Stomach (tissue), 9 donors: Measurements from ENCODE around the gene POLE. TPM values are rescaled to one million over a fixed set of nuclear protein-coding genes. Genes with fewer than 3 reads are reported as not detected.

Experiments
- DNase-seq, 2 donors: peaks; one replicate each; pipeline versions ENCODE4 v3.0.0 to v3.0.0-alpha.2; 2013 to 2019
- H3K27ac ChIP-seq, 5 donors: fragments of 200-600 bp in 4 of 5; sonication (generic) in 4 of 5; one replicate each; pipeline ENCODE4 v1.5.1; 2013 to 2019; ENCODE audit warnings: mild to moderate bottlenecking in 1 of 5, moderate library complexity in 1 of 5
- H3K27me3 ChIP-seq, 3 donors: fragments of 200-600 bp; sonication (generic); one replicate each; pipeline ENCODE4 v1.5.1; 2017 to 2019; ENCODE audit warnings: mixed run types in 1 of 3
- H3K36me3 ChIP-seq, 4 donors: fragments of 200-600 bp; sonication (generic); 1 replicate in 3 of 4; 2 replicates in 1 of 4; pipeline ENCODE4 v1.5.1; 2016 to 2019
- H3K4me1 ChIP-seq, 4 donors: fragments of 200-600 bp; sonication (generic); one replicate each; pipeline ENCODE4 v1.5.1; 2016 to 2019
- H3K4me3 ChIP-seq, 4 donors: fragments of 200-600 bp; sonication (generic) in 3 of 4; one replicate each; pipeline ENCODE4 v1.5.1; 2016 to 2019; ENCODE audit warnings: mild to moderate bottlenecking in 1 of 4
- H3K9me3 ChIP-seq, 4 donors: fragments of 200-600 bp; sonication (generic); one replicate each; pipeline ENCODE4 v1.5.1; 2016 to 2019
- EP300 ChIP-seq: sonication (generic); formaldehyde crosslinking; IDR thresholded peaks from one replicate; pipeline ENCODE4 v1.6.1; 2017; ENCODE audit warnings: antibody characterized with exemption
- POLR2A ChIP-seq, 4 donors: fragments of 450-650 bp; IDR thresholded peaks; one replicate each; pipeline ENCODE4 v1.6.1; 2016; ENCODE audit warnings: antibody characterized with exemption in 4 of 4, control low read depth in 2 of 4, mild to moderate bottlenecking in 1 of 4, moderate library complexity in 1 of 4
- POLR2AphosphoS5 ChIP-seq, 3 donors: sonication (generic); formaldehyde crosslinking; IDR thresholded peaks; one replicate each; pipeline ENCODE4 v1.6.1; 2016; ENCODE audit warnings: antibody characterized with exemption in 3 of 3
- WGBS, 5 donors: extraction: QIAGEN DNeasy Blood & Tissue Kit in 3 of 5; methylation state at CpG; one replicate each; pipeline versions ENCODE4 v1.1.5 to v1.1.7; 2013 to 2018; 5-methylcytosine and 5-hydroxymethylcytosine counted together
- intact Hi-C: fragments of 100-400 bp; cut with DNase I; formaldehyde crosslinking; loops from one replicate; pipeline ENCODE4 v1.15.1; 2023; ENCODE audit warnings: low total_unique reads
- polyA plus RNA-seq, 3 donors: library from polyadenylated mRNA; stranded (reverse); fragments of 200-250 nt; gene quantifications; one replicate each; pipeline ENCODE4 v1.2.3, GENCODE V29; 2013
- total RNA-seq, 5 donors: library from RNA; depleted of rRNA; stranded (reverse); fragments of >200 nt; gene quantifications; one replicate each; pipeline versions ENCODE4 v1.1.0 to v1.2.3, GENCODE V29; 2014 to 2016
- TF ChIP-seq, protein P1 (sequence below), 7 experiments: fragments of 450-650 bp in 4 of 7; fragments of 200-600 bp in 3 of 7; sonication (generic) in 3 of 7; IDR thresholded peaks; one replicate each; pipeline ENCODE4 v1.5.1; 2016 to 2019; ENCODE audit warnings: antibody characterized with exemption in 7 of 7, control low read depth in 2 of 7, mild to moderate bottlenecking in 1 of 7
- donor health status: healthy with polysubstance abuse.
- donor health status: Bipolar disorder and iron deficiency.
- donor health status: healthy.

Gene POLE
- total and polyA plus RNA-seq, 8 donors = 12.7 to 144 (median 43.3) TPM

DNA sequence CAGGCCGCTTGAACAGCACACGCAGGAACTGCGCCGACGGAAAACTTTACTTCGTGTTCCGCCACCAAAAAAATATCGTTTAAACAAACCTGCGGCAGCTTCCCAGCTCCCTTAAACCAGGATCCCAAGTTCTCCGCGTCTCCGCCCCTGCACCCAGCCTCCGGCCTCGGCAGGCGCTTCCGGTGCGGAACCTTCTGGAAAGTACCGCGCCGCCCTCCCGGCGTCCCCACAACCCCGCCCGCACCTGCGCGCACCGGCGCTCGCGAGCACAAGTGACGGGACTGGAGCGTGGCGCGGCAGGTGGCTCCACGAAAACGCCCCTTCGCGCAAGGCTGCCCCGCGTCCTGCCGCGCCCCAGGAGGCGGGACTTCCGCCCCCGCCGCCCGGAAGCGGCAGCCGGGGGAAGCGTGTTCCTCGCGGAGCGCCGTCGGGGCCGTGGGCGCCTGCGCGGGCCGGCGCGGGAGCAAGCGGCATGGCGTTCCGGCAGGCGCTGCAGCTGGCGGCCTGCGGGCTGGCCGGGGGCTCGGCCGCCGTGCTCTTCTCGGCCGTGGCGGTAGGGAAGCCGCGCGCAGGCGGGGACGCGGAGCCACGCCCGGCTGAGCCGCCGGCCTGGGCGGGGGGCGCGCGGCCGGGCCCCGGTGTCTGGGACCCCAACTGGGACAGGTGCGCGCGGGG lies 23.4 kb upstream of the POLE start, which contains the start of gene PGAM5:
TSS of gene PGAM5 (plus strand) at position 438 of the 675 bp plus-strand sequence. CDS start at position 473, 35 bp downstream.
- WGBS, 5 donors = 0 to 1% (median 0%) methylated on average over 5 to 94 of the region's 94 CpGs
- no peaks in the 10 kb centered on the region for H3K9me3 ChIP-seq
- no peaks in the 10 kb centered on the region for H3K27me3 ChIP-seq
- peak within 1 kb of the TSS; percentile 81 to 98 (median 92) for H3K4me3 ChIP-seq
- DNase-seq = peak; percentile 93 to 97
- intact Hi-C loops = no loop called here
- TF ChIP-seq EP300 (no peak), POLR2AphosphoS5 (IDR thresholded peaks at IDR 0.05) (peak; percentile 60 to 95 (median 86)), POLR2A (IDR thresholded peaks at IDR 0.05) (no peak)
- TF ChIP-seq, protein P1, sequence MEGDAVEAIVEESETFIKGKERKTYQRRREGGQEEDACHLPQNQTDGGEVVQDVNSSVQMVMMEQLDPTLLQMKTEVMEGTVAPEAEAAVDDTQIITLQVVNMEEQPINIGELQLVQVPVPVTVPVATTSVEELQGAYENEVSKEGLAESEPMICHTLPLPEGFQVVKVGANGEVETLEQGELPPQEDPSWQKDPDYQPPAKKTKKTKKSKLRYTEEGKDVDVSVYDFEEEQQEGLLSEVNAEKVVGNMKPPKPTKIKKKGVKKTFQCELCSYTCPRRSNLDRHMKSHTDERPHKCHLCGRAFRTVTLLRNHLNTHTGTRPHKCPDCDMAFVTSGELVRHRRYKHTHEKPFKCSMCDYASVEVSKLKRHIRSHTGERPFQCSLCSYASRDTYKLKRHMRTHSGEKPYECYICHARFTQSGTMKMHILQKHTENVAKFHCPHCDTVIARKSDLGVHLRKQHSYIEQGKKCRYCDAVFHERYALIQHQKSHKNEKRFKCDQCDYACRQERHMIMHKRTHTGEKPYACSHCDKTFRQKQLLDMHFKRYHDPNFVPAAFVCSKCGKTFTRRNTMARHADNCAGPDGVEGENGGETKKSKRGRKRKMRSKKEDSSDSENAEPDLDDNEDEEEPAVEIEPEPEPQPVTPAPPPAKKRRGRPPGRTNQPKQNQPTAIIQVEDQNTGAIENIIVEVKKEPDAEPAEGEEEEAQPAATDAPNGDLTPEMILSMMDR (IDR thresholded peaks at IDR 0.05) = no peak
- H3K36me3 ChIP-seq = peaks cover 7 to 22% (median 14%) of the 10 kb centered on the region in 4 donors
- H3K4me1 ChIP-seq = peaks cover 9 to 39% (median 28%) of the 10 kb centered on the region in 4 donors
- H3K27ac ChIP-seq = peak within 1 kb of the TSS; percentile 80 to 95 (median 90)

DNA sequence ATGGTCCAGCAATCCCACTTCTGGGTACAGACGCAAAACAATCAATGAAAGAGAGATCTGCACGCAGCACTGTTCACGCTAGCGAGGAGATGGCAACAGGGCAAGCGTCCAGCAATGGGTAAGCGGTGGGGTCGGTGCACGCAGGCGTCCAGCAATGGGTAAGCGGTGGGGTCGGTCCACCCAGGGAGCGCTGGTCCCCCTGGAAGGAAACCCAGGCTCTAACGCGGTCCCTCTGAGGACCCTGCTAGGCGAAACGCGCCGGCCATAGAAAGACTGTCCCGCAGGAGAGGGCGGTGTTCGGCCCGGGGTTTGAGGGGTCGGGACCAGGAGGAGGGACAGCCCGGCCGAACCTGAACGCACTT lies 22.9 kb upstream of the POLE start:
- no peak for TF ChIP-seq EP300
- TF ChIP-seq, protein P1 (IDR thresholded peaks at IDR 0.05) = no peak
- TF ChIP-seq POLR2A (IDR thresholded peaks at IDR 0.05) = no peak
- TF ChIP-seq POLR2AphosphoS5 (IDR thresholded peaks at IDR 0.05) = no peak
- no peak for DNase-seq
- intact Hi-C loops = no loop called here
- Histone ChIP-seq H3K4me3 (peak overlapping the region; percentile 81 to 98 (median 92)), H3K9me3 (no peaks in the 10 kb centered on the region), H3K36me3 (peaks cover 5 to 20% (median 13%) of the 10 kb centered on the region in 4 donors), H3K27ac (peak overlapping the region; percentile 80 to 95 (median 90)), H3K27me3 (no peaks in the 10 kb centered on the region), H3K4me1 (peaks cover 9 to 39% (median 28%) of the 10 kb centered on the region in 4 donors)
- 1 to 2% (median 2%) methylated on average over 23 to 26 of the region's 26 CpGs for WGBS, 5 donors

DNA sequence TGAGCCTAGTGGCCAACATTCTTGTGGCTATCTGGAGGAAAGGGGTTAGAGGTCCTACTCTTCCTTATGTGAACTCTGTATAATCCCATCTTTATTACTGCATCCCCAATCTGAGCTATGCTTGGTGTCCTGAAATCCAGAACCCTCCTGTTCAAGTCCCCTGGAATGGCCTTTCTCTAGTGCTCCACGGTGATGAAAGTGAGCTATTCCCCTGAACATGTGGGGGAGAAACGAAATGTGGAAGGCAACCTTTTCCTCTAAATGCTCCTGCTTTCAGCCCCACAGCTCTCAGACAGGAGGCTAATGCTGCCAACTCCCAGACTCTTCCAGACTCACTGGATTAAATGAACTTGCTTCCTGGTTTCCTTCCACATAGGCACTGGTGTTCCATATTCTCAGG lies 21.0 kb upstream of the POLE start:
- Histone ChIP-seq H3K27me3 (no peaks in the 10 kb centered on the region), H3K36me3 (peaks cover 0 to 28% (median 24%) of the 10 kb centered on the region in 4 donors), H3K4me3 (no peak overlapping the region), H3K9me3 (no peaks in the 10 kb centered on the region), H3K4me1 (peaks cover 9 to 35% (median 26%) of the 10 kb centered on the region in 4 donors), H3K27ac (peak overlapping the region in 3 of 5 donors; percentile 0 to 48 (median 1))
- TF ChIP-seq, protein P1 (IDR thresholded peaks at IDR 0.05) = no peak
- TF ChIP-seq EP300 = no peak
- no peak for TF ChIP-seq POLR2AphosphoS5 (IDR thresholded peaks at IDR 0.05)
- TF ChIP-seq POLR2A (IDR thresholded peaks at IDR 0.05) = no peak
- DNase-seq = no peak
- WGBS, 5 donors = 64 to 79% (median 74%) methylated on average over 2 of the region's 2 CpGs
- intact Hi-C loops = no loop called here

DNA sequence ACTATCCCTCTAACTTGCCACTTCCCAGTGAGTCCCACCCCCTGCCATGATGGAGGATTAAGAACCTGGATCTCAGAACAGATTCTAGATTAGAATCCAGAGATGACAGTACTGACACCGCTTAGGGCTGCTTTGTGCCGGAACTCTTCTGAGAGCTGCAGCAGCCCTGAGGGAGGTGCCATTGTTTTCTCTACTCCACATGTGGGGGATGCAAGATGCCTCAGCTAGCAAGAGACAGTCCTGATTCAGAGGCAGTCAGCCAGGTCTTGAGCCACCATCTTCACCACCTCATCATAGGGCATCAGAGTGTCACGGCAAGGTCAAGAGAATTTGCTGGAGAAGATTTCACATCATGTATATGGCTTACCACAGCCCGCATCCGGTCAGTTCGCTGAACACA lies 20.1 kb upstream of the POLE start:
- no peaks in the 10 kb centered on the region for H3K9me3 ChIP-seq
- H3K27ac ChIP-seq = no peak overlapping the region
- peaks cover under 1 to 37% (median 31%) of the 10 kb centered on the region in 4 donors for H3K36me3 ChIP-seq
- no peak for TF ChIP-seq POLR2A (IDR thresholded peaks at IDR 0.05)
- TF ChIP-seq POLR2AphosphoS5 (IDR thresholded peaks at IDR 0.05) = no peak
- no peak for TF ChIP-seq EP300
- TF ChIP-seq, protein P1 (IDR thresholded peaks at IDR 0.05) = no peak
- H3K27me3 ChIP-seq = no peaks in the 10 kb centered on the region
- H3K4me1 ChIP-seq = peaks cover 9 to 27% (median 21%) of the 10 kb centered on the region in 4 donors
- H3K4me3 ChIP-seq = no peak overlapping the region
- DNase-seq = no peak
- 89 to 98% (median 96%) methylated on average over 6 of the region's 6 CpGs for WGBS, 5 donors
- intact Hi-C loops = no loop called here
